Right lobe of liver (tissue), 6 donors: Measurements from ENCODE around the gene KIAA1191. TPM values are rescaled to one million over a fixed set of nuclear protein-coding genes. Genes with fewer than 3 reads are reported as not detected.

Source experiments
- ATAC-seq, 4 donors: fragments of 200-7000 bp; cut with Tn5 transposase; one replicate each; pipeline ENCODE4 v1.9.1; 2020; ENCODE audit warnings: mild to moderate bottlenecking in 4 of 4, moderate library complexity in 4 of 4
- DNase-seq, 3 donors: peaks; one replicate each; pipeline ENCODE4 v3.0.0-alpha.2; 2020
- H3K27ac ChIP-seq, 3 donors: fragments of 200-600 bp; one replicate each; pipeline ENCODE4 v1.8.0; 2022
- H3K27me3 ChIP-seq, 2 donors: fragments of 200-600 bp; one replicate each; pipeline ENCODE4 v1.8.0; 2022
- H3K36me3 ChIP-seq, 4 donors: fragments of 200-600 bp; sonication (generic) in 1 of 4; one replicate each; pipeline versions ENCODE4 v1.5.1 to v1.8.0; 2017 to 2022; ENCODE audit warnings: control low read depth in 1 of 4
- H3K4me1 ChIP-seq, 4 donors: fragments of 200-600 bp; sonication (generic) in 1 of 4; one replicate each; pipeline versions ENCODE4 v1.5.1 to v1.8.0; 2017 to 2022; ENCODE audit warnings: control low read depth in 1 of 4
- H3K4me3 ChIP-seq, 3 donors: fragments of 200-600 bp; one replicate each; pipeline ENCODE4 v1.8.0; 2022
- H3K9me3 ChIP-seq, 4 donors: fragments of 200-600 bp; sonication (generic) in 1 of 4; one replicate each; pipeline versions ENCODE4 v1.5.1 to v1.8.0; 2017 to 2022; ENCODE audit warnings: control low read depth in 1 of 4
- POLR2A ChIP-seq: fragments of 450-650 bp; IDR thresholded peaks from one replicate; pipeline ENCODE4 v1.6.1; 2017; ENCODE audit warnings: antibody characterized with exemption, mild to moderate bottlenecking
- WGBS: methylation state at CpG from one replicate; pipeline ENCODE4 v1.1.6; 2018; ENCODE audit warnings: low coverage, low lambda C conversion rate; ENCODE audit not compliant: insufficient coverage; ENCODE audit errors: missing lambda C conversion rate; 5-methylcytosine and 5-hydroxymethylcytosine counted together
- intact Hi-C, 2 donors: fragments of 100-400 bp; cut with DNase I; formaldehyde crosslinking; loops; one replicate each; pipeline versions ENCODE4 v1.11.2 to v1.14.1; 2022
- total RNA-seq, 6 experiments: library from RNA; depleted of rRNA in 2 of 6; stranded (reverse); fragments of >200 nt in 2 of 6; fragmentation: NEBNext Ultra II Directional in 3 of 6; extraction: Animal tissue kit (Norgen Biotek cat#: 25700) in 3 of 6; gene quantifications; one replicate each; pipeline versions ENCODE4 v1.1.0 to v1.2.4, GENCODE V29; 2016 to 2023
- TF ChIP-seq, protein P1 (sequence below), 4 donors: fragments of 200-600 bp in 3 of 4; fragments of 450-650 bp in 1 of 4; IDR thresholded peaks; one replicate each; pipeline versions ENCODE4 v1.5.1 to v1.8.0; 2016 to 2022; ENCODE audit warnings: antibody characterized with exemption in 4 of 4, mild to moderate bottlenecking in 2 of 4
- donor health status: DM: no; HTN: yes; CAD: no.
- donor health status: DM: no; HTN: no; CAD: no.
- donor health status: DM: no; HTN: no; CAD: no.
- donor health status: DM: no; HTN: yes; CAD: no.
- donor health status: DM: no; HTN: yes; CAD: no.

The KIAA1191 gene
- total RNA-seq, 6 experiments from 2014 or later = 49.7 to 65.0 (median 57.6) TPM

DNA sequence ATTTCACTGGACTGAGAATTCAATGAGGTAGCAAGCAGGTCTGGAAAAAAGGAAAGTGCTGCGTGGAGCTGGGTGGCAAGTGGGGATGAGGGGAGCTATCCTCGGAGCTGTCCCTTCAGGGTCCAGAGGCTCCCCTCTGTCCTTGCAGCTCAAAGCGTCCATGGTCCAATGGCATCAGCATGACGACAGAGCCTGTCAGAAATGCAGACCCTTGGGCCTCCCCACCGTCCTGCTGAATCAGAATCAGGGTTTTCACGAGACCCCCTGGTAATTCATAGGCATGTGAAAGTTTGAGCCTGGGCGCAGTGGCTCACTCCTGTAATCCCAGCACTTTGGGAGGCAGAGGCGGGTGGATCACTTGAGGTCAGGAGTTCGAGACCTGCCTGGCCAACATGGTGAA lies 32.5 kb upstream of the KIAA1191 start:
- Histone ChIP-seq H3K27ac (no peak overlapping the region), H3K4me3 (no peak overlapping the region), H3K9me3 (no peaks in the 10 kb centered on the region), H3K36me3 (peaks cover 0 to 9% (median 0%) of the 10 kb centered on the region in 4 donors), H3K27me3 (no peaks in the 10 kb centered on the region), H3K4me1 (peaks cover 0 to 6% (median 0%) of the 10 kb centered on the region in 4 donors)
- no peak for ATAC-seq
- intact Hi-C loops = no loop called here
- TF ChIP-seq, protein P1, sequence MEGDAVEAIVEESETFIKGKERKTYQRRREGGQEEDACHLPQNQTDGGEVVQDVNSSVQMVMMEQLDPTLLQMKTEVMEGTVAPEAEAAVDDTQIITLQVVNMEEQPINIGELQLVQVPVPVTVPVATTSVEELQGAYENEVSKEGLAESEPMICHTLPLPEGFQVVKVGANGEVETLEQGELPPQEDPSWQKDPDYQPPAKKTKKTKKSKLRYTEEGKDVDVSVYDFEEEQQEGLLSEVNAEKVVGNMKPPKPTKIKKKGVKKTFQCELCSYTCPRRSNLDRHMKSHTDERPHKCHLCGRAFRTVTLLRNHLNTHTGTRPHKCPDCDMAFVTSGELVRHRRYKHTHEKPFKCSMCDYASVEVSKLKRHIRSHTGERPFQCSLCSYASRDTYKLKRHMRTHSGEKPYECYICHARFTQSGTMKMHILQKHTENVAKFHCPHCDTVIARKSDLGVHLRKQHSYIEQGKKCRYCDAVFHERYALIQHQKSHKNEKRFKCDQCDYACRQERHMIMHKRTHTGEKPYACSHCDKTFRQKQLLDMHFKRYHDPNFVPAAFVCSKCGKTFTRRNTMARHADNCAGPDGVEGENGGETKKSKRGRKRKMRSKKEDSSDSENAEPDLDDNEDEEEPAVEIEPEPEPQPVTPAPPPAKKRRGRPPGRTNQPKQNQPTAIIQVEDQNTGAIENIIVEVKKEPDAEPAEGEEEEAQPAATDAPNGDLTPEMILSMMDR (IDR thresholded peaks at IDR 0.05) = no peak
- TF ChIP-seq POLR2A = no peak
- WGBS = 80% methylated on average over 1 of the region's 9 CpGs
- DNase-seq = no peak

DNA sequence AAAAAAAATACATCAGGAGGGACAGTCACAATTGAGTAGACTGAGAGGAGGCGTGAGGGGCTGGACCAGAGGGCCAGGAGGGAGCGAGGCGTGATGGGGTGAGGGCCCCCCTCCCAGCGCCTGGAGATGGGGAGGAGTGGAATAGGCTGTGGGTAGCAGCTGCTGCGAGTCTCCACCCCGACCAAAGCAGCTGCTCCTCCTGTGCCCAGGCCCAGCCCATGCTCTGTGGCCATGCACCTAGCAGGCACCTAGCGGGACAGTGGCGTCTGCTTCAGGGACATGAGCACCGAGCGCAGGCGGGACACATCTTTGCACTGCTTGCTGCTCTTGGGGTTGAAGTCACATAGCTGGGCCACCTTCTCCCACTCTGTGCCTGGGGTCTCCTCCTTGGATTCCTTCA lies 31.0 kb upstream of the KIAA1191 start:
- no CpG with 5 or more reads among the region's 11 CpGs for WGBS
- ATAC-seq (no peak), DNase-seq (no peak)
- intact Hi-C loops = no loop called here
- H3K4me1 ChIP-seq = peaks cover 0 to 9% (median 1%) of the 10 kb centered on the region in 4 donors
- peaks cover 0 to 9% (median 0%) of the 10 kb centered on the region in 4 donors for H3K36me3 ChIP-seq
- TF ChIP-seq, protein P1 (IDR thresholded peaks at IDR 0.05) = no peak
- TF ChIP-seq POLR2A = no peak
- no peak overlapping the region for H3K27ac ChIP-seq
- H3K27me3 ChIP-seq = no peaks in the 10 kb centered on the region
- H3K9me3 ChIP-seq = no peaks in the 10 kb centered on the region
- no peak overlapping the region for H3K4me3 ChIP-seq

GRCh38 chr5:176391999-176392398 lies 30.4 kb upstream of the KIAA1191 start:
- no peaks in the 10 kb centered on the region for H3K27me3 ChIP-seq
- peaks cover 0 to 9% (median 0%) of the 10 kb centered on the region in 4 donors for H3K36me3 ChIP-seq
- WGBS = 76% methylated on average over 3 of the region's 4 CpGs

DNA sequence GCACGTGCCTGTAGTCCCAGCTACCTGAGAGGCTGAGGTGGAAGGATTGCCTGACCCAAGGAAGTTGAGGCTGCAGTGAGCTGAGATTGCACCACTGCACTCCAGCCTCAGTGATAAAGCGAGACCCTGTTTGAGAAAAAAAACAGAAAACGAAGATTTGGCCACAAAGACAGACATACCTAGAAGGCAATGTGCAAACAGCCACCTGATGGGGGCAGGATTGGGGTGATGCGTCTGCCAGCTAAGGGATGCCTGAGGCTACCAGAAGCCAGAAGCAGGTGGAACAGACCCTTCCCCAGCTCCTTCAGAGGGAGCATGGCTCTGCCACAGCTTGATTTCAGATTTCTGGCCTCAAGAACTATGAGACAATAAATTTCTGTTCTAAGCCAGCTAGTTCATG lies 29.9 kb upstream of the KIAA1191 start:
- TF ChIP-seq, protein P1 (IDR thresholded peaks at IDR 0.05) = no peak
- 88% methylated on average over 3 of the region's 4 CpGs for WGBS
- Histone ChIP-seq H3K4me3 (no peak overlapping the region), H3K9me3 (no peaks in the 10 kb centered on the region), H3K4me1 (peaks cover 0 to 20% (median 6%) of the 10 kb centered on the region in 4 donors), H3K36me3 (peaks cover 0 to 9% (median 0%) of the 10 kb centered on the region in 4 donors), H3K27me3 (no peaks in the 10 kb centered on the region), H3K27ac (no peak overlapping the region)
- no peak for DNase-seq
- intact Hi-C loops = no loop called here
- no peak for ATAC-seq

More at GRCh38 chr5:176391999-176392398, 30.4 kb upstream of the KIAA1191 start:
- peaks cover 0 to 14% (median 4%) of the 10 kb centered on the region in 4 donors for H3K4me1 ChIP-seq
- no peaks in the 10 kb centered on the region for H3K9me3 ChIP-seq
- ATAC-seq (no peak), DNase-seq (no peak)
- no peak overlapping the region for H3K27ac ChIP-seq
- no peak overlapping the region for H3K4me3 ChIP-seq
- intact Hi-C loops = no loop called here
- TF ChIP-seq POLR2A = no peak
- TF ChIP-seq, protein P1 (IDR thresholded peaks at IDR 0.05) = no peak
